HG03575 (cell line): ENCODE measurements around the gene RBM19.

Source experiments
- ATAC-seq: cut with Tn5 transposase; IDR thresholded peaks from one replicate; pipeline ENCODE4 v1.9.1; 2021; ENCODE audit not compliant: unreplicated experiment, insufficient number of reproducible peaks, low FRiP score; ENCODE audit errors: extremely low read depth

RBM19 gene

DNA sequence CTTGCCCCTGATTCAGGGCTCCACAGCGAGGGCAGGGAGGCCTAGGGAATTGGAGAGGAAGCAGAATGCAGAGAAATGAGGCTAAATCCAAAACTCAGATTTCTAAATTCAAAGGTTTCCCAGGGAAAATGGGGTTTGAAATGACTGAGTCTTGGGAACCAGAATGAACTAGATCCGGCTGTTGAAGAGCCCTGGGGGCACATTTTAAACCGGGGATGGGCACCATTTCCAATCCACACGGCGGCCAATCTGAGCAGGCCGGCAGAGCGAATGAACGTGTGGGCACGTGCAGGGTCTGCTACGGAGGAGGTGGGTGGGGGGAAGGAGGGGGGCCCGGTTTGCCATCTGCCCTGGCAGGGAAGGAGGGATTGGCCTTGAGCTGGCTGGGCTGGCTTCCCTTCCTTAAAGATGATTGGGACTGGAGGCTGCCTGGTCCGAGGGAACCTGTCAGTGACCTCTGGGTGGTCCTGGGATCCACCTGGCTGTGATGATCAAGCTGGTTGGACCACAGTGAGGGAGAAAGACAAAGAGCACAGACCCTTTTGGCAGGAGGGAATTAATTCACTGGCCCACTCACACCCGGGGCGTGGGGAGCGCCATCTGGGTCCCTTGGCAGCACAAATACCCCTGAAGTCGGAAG is 161.0 kb downstream of the RBM19 start:
- ATAC-seq: no peak

- no peak for ATAC-seq
Measured at GRCh38 chr12:113803759-113804140, 162.4 kb downstream of the RBM19 start.

- no peak for ATAC-seq
Measured at GRCh38 chr12:113802966-113803758, 163.0 kb downstream of the RBM19 start.

DNA sequence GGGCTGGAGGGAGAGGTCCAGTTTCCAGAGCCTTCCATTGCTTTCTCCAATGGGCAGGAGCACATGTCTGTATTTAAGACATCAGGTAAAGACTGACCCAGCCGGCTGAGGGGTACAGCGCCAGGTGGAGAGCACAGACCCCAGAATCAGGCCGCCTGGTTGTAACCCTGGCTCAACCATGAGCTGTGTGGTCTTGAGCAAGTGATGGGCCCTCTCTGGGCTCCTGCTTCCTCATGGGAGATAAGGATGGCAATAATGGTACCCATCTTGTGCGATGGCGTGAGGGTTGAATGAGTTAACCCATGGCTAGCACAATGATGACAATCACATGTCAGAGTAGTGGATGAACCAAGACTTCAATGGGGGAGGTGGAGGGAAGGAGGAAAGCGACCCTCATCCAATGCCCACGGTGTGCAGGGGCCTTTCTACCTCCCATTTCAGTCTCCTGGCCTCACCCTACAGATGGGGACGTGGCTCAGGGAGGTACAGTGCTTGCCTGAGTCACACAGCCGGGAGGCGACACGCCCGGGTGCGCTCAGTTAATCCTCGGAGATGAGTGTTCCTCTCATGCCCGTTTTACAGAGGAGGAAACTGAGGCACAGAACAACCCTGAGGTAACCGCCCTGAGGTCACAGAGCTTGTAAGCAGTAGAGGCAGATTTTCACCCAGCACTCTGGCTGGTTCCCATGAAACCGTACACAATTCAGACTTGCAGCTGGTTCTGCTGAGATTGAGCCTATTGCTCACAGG is 163.9 kb downstream of the RBM19 start:
- ATAC-seq: no peak

- ATAC-seq: no peak
Measured at GRCh38 chr12:113800201-113800600, 165.9 kb downstream of the RBM19 start.

- ATAC-seq: no peak
Measured at GRCh38 chr12:113798552-113798951, 167.6 kb downstream of the RBM19 start.

DNA sequence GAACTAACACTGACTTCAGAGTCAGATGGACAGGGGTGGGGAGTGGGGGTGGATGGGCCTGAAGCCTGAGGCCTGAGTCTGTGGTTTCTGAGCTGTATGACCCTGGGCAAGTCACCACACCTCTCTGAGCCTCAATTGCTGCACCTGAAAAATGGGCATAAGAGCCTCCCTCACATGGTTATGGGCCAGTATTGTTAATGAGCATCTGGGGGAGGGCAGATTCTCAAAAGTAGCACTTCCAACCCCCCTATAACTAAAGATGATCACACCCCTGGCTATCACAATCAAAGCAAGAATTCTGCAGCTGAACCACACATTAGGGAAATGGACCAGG is 168.6 kb downstream of the RBM19 start:
- no peak for ATAC-seq

GRCh38 chr12:113796852-113797534 is 169.1 kb downstream of the RBM19 start:
- no peak for ATAC-seq

GRCh38 chr12:113796066-113796827 is 169.9 kb downstream of the RBM19 start:
- no peak for ATAC-seq

- no peak for ATAC-seq
Measured at GRCh38 chr12:113795445-113795844, 170.7 kb downstream of the RBM19 start.

DNA sequence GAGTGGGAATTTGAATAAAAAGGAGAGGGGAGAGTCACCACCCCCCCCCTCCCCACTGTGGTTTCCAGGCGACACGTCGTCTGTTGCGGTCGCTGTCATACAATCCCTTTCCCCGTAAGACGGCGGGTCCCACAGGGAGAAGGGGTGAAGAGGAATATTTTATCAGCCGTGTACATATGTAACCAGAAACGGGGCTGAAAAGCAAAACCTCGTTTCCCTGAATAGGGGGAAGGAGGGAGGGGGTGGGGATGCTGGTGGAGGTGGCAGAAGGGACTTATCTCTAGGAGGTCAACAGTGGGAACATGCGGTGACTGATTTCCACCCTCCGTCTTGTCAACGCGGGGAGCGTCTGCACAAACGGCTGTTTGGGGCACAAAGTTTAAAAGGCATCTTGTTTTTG is 171.4 kb downstream of the RBM19 start:
- ATAC-seq: no peak

DNA sequence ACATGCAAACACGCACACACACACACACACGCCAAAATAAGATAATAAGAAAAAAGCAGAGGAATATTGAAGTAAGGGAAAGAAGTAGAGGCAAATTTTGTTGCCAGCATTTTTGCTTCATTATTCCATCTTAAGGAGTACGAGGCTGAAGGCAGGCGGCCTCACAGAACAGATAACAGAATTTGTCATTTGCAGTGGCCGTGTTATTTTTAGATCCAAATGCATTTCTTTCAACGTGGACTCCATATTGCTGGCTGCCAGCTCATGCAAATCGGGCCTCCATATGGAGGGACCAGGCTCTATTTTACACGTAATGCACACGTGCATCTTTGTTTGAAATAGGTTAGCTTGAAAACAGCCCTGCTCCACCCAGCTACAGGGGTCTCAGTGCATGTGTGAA is 172.9 kb downstream of the RBM19 start:
- ATAC-seq: no peak

DNA sequence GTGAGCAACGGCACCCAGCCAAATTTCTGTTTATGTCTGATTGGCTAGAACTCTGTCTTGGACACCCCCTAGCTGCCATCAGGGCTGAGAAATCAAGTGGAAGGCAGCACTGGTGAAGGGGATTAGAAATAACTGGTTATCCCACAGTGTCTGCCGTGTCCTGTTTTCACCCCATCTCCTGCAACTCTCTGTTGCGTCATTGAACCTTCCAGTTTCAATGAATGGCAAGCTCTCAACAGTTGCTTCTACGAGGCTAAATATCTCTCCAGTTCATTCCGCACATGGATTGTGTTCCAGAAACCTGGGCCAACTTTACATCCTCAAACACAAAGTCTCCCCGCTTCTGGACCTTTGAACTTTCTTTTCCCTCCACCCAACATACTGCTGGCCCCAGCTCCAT is 173.7 kb downstream of the RBM19 start:
- no peak for ATAC-seq

GRCh38 chr12:113788020-113788856 is 177.9 kb downstream of the RBM19 start:
- no peak for ATAC-seq

DNA sequence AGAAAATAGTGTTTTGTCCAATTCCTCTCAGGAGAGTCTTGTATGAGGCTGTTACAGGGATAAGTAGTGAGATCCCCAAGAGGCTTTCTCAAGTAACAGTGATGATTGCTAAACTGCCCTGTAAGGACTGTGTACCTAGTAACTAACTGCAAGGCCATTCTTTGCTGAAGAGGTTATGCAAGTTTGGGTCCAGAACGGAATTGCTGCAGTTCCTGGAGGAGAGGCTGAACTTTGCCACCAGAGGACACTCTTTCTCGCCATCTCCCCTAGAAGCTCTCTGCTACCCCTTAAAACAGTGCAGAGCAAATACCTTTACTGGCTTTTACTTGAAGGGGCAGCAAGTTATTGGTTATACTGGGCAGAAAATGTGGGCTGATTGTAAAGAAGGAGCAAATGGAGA is 180.0 kb downstream of the RBM19 start:
- no peak for ATAC-seq

- no peak for ATAC-seq
Measured at GRCh38 chr12:113783811-113784210, 182.3 kb downstream of the RBM19 start.

DNA sequence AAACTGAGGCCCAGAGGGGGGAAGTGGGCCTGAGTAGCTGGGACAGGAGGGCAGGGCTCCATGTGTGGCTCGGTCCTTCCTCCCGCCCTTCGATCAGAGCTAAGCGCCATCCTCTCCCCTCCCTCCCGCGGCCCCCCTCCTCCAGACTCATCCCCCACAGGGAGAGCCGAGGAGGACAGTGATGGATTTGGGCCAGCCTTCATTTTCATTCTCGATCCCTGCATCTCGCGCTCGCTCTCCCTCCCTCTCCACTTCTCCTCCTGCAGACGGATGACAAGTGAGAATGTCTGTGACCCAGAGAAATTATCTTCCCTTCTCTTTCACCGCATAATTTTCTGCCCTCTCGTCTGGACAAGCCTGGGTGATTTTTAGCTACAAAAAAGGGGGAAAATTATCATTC is 183.3 kb downstream of the RBM19 start:
- no peak for ATAC-seq
